SH-SY5Y (cell line): ENCODE measurements around the gene F10.

ENCODE experiments used
- GATA2 ChIP-seq: IDR thresholded peaks from 2 replicates; pipeline ENCODE4 v1.6.1; 2011; ENCODE audit warnings: mild to moderate bottlenecking, low read depth, low read length
- GATA3 ChIP-seq: IDR thresholded peaks from 2 replicates; pipeline ENCODE4 v1.6.1; 2011; ENCODE audit warnings: low read depth, mild to moderate bottlenecking, low read length, moderate library complexity

Gene F10

DNA sequence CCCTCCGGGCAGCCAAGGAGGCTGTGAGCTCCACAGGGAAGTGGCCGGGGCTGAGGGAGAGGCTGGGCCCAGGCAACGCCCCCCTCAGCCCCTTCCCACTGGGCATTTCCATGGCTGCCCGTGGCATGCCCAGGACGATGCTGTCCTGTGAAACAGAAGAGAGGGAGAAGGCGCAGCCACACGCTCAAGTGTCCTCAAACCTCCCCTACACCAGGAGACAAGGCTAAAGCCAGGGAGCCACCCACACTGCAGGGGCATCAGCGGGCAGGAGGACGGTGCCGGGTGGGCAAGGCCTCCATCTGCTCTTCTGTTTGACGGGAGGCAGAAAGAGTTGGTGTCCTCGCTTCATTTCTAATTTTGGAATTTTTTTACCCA is 21.6 kb downstream of the F10 start:
- no peak for TF ChIP-seq GATA3

DNA sequence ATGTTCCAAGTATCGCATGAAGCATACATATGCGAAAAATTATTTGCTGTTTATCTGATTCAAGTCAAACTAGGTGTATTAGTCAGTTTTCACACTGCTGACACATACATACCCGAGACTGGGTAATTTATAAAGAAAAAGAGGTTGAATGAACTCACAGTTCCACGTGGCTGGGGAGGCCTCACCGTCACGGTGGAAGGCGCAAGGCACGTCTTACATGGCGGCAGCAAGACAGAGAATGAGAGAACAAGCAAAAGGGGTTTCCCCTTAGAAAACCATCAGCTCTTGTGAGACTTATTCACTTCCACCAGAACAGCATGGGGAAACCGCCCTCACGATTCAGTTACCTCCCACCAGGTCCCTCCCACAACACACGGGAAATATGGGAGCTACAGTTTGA is 22.9 kb downstream of the F10 start:
- no peak for TF ChIP-seq GATA3
- TF ChIP-seq GATA2 = no peak

DNA sequence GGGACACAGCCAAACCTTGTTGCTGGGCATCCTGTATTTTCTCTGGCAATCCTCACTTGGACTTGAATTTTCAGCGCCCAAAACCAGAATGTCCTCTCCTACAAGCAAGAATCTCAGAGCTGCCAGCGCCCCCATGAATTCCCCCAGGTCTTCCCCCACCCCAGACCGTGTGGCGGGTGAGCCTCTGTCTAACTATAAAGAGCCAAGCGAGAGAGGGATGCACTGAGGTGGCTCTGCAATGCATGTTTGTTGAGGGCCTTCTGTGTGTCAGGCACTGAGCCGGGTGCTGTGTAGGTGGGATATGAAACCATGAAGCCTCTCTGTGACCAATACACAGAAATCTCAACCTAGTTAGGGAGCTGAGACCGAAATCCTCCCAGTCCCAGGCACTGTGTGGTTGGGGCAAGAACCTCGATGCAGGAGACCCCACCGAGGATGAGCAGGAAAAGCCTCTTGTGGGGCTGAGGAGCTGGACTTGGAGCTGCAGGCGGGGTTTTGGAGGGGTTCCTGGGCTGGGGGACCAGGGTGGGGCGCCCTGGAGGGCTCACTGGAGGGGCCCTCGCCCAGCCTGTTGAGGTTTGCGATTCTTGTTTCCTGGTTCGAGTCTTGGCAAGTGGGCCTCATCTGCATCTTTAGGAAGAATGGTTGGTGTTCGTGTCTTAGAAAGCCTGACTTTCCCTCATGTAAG is 23.5 kb downstream of the F10 start:
- TF ChIP-seq GATA2 = no peak
- TF ChIP-seq GATA3 = no peak

DNA sequence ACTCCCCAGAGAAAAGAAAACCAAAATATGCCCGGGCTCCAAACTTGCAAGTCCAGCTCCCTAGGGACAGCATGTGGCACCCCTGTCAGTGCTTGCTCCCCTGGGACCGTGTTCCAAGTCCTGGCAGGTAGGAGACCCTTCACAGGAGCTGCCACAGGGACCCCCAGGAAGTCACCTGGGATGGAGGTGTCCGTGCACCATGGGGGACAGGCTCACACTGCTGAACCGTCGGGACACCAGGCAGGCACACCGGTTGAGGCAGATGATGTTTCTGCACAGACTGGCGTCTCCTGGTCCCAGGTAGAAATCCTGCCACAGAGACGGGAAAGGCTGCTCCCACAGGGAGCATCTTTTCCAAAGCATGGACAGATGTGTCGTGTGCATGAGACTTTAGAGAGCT is 24.2 kb downstream of the F10 start:
- TF ChIP-seq GATA3 (no peak), GATA2 (no peak)

DNA sequence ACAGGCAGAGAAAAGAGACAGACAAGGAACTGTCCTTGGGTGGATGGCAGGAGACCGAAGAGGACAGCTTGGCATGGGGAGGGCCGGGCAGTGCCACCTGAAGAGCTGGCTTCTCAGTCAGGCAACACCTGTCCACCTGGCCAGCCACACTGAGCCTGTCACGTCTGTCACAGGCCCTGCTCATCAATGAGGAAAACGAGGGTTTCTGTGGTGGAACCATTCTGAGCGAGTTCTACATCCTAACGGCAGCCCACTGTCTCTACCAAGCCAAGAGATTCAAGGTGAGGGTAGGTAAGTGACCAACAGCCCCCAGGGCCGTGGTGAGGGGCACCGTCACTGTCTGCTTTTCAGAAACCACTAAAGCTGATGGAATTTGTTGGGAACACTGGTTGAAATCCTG is 24.6 kb downstream of the F10 start:
- TF ChIP-seq GATA2 (no peak), GATA3 (no peak)

DNA sequence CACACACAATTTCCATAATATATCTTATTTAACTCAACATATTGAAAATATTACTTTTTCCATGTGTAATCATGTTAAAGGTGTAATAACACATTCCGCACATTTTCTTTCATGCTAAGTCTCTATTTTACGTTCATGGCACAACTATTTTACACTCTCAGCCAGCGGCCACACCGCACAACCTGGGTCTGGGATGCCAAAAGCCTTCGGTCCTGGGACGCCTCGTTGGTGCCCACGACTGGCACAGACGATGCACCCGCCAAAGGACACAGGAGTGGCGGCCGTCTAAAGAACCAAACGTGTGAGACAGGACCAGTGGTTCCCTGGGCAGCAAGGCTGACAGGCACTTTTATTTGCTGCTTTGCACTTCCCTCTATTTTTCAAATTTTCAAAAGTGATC is 25.8 kb downstream of the F10 start:
- TF ChIP-seq GATA2 (no peak), GATA3 (no peak)

DNA sequence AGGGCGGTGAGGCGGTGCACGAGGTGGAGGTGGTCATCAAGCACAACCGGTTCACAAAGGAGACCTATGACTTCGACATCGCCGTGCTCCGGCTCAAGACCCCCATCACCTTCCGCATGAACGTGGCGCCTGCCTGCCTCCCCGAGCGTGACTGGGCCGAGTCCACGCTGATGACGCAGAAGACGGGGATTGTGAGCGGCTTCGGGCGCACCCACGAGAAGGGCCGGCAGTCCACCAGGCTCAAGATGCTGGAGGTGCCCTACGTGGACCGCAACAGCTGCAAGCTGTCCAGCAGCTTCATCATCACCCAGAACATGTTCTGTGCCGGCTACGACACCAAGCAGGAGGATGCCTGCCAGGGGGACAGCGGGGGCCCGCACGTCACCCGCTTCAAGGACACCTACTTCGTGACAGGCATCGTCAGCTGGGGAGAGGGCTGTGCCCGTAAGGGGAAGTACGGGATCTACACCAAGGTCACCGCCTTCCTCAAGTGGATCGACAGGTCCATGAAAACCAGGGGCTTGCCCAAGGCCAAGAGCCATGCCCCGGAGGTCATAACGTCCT is 26.4 kb downstream of the F10 start:
- TF ChIP-seq GATA2 = no peak
- no peak for TF ChIP-seq GATA3

DNA sequence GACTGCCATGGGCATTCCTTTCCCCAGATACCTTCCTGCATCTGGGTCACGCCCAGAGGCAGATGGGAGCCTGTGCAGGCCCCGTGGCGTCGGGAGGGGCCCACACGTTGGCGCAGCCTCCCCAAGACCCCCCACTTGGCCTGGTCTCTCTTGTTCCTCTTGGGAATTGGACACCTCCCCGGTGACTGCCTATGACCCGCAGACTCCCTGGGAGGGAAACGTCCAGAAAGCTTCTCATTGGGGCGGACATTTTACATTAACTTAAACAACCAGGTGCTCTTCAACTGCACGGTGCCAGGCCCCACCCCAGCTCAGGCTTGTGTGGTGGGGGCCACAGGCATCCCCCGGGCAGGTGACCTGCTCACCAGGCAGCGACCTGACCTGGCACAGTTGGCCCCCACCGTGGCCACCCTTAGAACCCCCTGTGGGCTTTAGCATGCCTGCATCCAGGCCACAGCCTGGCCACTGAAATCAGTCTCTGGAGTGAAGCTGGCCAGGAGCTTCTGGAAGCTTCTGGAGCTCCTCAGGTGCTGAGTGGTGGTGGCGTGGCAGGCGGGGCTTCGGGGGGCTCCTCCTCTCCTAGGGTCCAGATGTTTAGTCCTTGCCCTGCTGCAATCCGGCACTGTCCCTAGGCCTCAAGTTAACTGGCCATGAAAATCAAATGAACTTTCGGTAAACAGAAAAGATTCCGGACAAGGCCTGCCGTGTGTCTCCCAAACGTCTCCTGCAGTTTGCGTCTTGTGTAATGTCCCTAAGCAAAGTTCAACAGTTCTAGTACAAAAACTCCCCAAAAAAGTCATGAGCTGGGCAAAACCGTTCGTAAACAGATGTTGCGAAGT is 27.3 kb downstream of the F10 start:
- no peak for TF ChIP-seq GATA2
- no peak for TF ChIP-seq GATA3

DNA sequence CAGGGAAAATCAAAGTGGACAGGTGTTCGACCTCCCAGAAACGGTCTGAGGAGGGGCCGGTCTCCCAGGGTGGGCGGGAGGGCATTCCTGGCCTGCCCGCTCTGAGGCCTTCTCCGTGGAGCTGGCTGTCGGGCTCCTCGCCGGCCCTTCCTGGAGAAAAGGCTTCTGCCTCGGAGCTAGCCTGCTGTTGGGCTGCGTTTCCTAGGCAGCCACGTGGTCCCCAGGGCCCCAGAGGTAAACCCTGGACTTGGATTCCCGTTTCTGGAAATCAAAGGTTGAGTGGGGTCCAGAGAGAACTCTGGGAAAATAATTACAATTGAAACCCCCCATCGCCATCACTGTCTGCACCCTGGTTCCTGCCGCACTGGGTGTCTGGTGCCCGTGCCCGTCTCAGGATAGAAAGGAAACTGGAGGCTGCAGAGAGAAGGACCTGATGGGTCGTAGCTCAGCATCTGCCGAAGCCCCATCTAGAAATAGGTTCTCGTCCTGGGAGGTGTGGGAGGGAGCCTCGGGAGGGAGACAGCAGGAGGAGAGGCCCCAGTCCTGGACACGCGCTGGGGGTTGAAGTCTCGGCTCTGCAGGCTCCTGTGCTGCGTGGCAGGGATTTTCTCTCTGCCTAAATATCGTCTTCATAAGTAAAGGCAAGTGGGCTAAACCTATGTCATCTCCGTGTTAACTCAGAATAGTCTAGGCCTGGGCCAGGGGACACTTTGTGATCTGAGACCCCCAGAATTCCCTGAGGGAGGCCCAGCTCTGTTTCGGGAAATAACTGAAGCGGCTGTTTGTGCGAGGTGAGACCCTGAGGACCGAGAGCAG is 28.2 kb downstream of the F10 start:
- TF ChIP-seq GATA3 = no peak
- TF ChIP-seq GATA2 = no peak

DNA sequence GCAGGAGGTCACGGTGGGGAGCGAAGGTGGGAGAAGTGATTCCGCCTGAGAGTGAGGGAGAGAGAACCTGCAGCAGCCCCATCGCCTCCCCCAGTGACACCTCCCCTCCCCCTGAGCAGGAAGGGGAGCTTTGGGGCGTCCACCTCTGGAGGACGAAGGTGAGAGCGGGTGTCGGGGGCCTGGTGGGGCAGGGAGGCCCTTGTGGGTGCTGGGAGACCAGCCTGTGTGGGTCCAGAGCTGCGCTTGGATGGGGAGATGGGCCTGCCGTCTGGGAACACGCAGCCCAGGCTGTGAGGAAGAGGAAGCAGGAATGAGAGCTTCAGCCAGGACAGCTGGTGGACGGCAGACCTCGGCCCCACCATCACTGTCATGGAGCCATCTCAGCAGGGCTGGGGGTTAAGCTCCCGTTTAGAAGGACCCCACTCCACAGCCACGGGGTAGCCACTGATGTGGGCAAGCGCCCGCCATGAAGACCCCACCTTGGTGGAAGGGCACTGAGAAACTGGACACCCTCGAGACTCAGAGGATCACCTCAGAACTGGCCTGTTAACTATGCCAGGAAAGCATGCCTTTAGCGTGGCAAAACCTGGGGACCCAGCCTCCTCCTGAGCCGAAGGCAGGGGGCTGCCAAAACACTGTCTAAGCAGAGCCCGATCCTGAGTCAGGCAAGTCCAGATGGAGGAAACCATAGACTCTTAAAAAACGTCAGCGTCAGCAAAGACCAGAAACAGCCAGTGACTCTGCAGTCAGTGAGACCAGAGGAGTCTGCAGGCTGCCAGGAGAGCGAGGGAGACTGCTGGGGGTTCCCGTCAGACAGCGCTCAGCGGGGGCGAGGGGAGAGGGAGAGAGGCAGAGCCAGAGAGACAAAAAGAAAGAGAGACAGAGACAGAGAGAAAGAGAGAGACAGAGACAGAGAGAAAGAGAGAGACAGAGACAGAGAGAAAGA is 29.4 kb downstream of the F10 start:
- no peak for TF ChIP-seq GATA2
- no peak for TF ChIP-seq GATA3

DNA sequence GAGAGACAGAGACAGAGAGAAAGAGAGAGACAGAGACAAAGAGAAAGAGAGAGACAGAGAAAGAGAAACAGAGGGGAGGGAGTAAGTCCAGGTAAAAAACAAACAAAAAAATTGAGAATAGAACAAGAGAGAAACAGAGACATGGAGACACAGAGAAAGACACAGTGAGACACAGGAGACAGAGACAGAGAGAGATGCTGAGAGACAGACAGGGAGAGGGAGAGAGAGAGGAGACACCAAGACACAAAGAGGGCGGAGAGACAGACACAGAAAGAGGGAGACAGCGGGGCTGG is 30.0 kb downstream of the F10 start:
- no peak for TF ChIP-seq GATA2
- no peak for TF ChIP-seq GATA3

DNA sequence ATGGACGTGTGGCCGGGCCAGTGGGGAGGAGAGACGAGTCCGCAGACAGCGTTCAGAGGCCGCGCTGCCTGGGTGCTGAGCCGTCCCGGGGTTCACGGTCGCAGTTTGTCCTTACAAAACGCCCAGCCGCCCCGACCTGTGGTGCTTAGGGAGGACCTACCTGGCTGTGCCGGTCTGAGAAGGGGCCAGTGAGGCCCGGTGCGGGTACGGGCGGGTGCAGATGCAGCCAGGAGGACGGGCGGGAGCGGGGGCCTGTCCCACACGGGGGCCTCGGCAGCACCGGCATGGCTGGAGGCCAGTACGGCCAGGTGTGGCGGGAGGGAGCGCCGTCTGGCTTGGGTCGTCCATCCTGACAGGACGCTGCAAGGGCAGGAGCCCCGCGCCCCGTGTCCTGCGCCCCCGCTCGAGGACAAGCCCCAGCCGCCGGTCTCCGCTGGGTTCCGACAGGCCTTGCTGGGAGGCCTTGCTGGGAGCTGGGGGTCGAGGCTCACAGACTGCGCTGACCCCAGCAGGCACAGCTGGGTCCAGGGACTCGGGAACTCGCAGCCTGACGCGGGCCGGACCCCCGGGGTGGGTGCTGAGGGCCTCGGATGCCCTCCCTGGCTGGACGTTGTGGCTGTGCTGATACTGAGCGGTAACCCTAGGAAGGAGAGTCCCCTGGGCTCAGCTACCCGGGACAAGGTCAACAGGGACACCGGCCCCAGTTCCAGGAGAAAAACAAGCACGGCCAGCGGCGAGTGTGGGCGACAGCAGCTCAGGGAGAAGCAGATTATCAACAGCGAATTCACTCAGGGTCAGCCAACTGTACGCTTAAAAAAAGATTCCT is 30.6 kb downstream of the F10 start:
- TF ChIP-seq GATA3 (no peak), GATA2 (no peak)
